HG02943 (cell line): Measurements from ENCODE around the gene SDC3.
"Not testable (repeated sequence)": the region's sequence is repeated elsewhere in the genome, so short reads cannot be mapped to it uniquely, and the experiment has no call there.

ENCODE experiments used
- ATAC-seq: cut with Tn5 transposase; IDR thresholded peaks from one replicate; pipeline ENCODE4 v1.9.1; 2021; ENCODE audit warnings: mild to moderate bottlenecking, low read depth, moderate library complexity; ENCODE audit not compliant: unreplicated experiment

Gene SDC3, protein sequence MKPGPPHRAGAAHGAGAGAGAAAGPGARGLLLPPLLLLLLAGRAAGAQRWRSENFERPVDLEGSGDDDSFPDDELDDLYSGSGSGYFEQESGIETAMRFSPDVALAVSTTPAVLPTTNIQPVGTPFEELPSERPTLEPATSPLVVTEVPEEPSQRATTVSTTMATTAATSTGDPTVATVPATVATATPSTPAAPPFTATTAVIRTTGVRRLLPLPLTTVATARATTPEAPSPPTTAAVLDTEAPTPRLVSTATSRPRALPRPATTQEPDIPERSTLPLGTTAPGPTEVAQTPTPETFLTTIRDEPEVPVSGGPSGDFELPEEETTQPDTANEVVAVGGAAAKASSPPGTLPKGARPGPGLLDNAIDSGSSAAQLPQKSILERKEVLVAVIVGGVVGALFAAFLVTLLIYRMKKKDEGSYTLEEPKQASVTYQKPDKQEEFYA

GRCh38 chr1:30908696-30909364 is at the start of gene SDC3:
Gene SDC3 (minus strand): TSS chr1:30908758. CDS start chr1:30908586, 172 bp downstream.
- ATAC-seq: no peak

- ATAC-seq: no peak
Measured at GRCh38 chr1:30957560-30958222, 49.1 kb upstream of the SDC3 start.

GRCh38 chr1:30955448-30956015 is 47.0 kb upstream of the SDC3 start:
- ATAC-seq: no peak

GRCh38 chr1:30953685-30954084 is 45.1 kb upstream of the SDC3 start:
- ATAC-seq: no peak

DNA sequence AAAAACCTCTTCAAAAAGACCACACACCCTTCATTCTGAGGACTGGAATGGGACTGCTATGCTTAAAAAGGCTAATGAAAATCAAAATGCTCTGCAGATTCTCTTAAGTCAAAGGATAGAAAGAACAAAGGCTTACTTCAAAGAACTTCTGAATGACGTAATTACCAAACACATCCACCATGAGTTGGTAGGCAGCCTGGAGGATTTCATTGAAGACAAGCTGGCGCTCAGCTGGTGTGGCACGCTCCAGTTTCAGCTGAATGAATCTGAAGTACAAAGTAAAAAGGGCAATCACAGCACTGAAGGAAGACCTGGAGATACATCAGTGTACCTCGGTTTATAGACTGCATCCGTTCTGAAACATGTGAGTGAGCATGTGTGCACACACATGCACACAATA is 43.5 kb upstream of the SDC3 start:
- no peak for ATAC-seq

GRCh38 chr1:30950700-30951099 is 42.1 kb upstream of the SDC3 start:
- ATAC-seq: no peak

- no peak for ATAC-seq
Measured at GRCh38 chr1:30950053-30950452, 41.5 kb upstream of the SDC3 start.

GRCh38 chr1:30949487-30949838 is 40.9 kb upstream of the SDC3 start:
- not testable (repeated sequence) for ATAC-seq

DNA sequence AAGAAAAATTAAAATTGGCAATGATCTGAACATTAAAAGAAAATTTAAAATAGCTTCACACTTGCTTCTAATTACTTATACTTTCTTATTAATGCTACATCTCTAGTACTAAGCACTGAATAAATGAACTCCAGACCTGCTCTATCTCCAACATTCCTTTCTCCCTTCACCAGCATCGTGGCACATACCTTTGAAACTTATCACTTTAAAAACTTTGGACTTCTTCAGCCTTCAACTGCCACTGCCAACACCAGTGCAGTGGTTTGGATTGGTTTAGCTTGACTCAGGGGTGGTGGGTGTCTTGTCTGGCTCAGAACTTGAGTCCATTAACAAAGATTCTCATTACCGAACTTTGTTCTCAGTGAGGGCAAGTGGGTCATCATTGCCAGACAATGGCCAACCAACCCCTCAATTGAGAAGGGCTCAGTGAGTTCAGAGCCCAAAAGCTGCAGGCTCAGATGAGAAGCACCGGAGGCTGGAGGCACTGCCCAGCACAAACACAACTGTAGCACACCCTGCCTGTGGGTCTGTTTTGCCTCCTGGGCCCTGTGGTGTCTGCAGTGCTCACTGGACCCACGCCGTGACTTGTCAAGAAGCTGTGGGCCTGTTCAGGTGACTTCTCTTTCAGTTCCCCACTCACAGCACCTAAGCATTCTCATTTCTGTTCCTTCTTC is 40.4 kb upstream of the SDC3 start:
- ATAC-seq: not testable (repeated sequence)

DNA sequence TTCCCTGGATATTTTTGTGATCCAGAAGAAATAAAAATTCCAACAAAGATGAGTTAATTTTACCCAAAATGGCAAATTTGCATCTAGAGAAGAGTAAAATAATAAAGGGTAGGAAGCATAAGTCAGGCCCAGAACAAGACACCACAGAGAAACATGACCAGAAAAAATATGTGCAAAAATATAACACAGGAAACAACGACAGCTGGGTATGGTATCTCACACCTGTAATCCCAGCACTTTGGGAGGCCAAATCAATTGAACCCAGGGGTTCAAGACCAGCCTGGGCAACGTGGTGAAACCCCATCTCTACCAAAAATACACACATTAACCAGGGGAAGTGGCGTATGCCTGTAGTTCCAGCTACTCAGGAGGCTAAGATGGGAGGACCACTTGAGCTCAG is 39.7 kb upstream of the SDC3 start:
- no peak for ATAC-seq

DNA sequence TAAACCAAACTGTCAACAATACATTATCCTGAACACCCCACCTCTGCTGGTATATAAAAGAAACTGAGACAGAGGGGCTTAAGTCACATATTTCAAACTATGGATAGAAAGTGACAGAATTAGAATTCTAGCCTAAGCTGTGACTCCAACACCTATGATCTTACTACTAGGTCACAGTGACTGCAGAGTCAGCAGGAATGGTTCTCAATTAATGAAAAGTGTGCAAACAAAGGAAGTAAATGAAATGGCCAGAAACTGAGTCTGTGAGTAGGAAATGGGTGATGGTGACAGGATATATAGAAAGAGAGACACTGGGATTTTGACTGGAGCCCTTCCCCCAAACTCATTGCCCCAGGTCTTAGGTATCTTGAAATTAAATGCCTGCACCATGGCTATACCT is 38.7 kb upstream of the SDC3 start:
- ATAC-seq: no peak

DNA sequence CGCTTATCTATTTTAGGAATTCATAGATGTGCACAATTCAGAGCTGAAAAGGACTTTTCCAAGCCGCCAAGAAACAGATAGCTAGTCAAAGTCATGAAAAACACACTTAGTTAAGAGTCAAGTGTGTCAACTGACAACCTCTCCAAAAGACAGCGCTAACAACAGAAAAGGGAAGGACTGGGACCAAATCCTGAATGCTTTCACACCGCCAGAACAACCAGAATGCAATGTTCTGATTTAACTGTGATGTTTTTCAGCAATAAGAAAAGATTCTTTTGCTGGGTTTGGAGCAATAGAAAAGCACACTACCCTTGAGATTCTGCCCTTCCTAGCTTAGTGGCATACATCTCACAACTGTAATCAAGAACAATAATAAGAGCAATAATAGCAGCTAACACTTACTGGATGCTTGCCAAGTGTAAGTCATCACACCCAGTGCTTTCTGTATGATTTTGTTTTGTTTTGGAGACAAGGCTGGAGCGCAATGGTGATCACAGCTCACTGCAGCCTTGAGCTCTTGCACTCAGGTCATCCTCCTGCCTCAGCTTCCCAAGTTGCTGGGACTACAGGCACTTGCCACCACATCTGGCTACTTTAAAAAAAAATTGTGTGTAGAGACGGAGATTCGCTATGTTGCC is 33.9 kb upstream of the SDC3 start:
- no peak for ATAC-seq

- ATAC-seq: no peak
Measured at GRCh38 chr1:30940541-30940940, 32.0 kb upstream of the SDC3 start.

DNA sequence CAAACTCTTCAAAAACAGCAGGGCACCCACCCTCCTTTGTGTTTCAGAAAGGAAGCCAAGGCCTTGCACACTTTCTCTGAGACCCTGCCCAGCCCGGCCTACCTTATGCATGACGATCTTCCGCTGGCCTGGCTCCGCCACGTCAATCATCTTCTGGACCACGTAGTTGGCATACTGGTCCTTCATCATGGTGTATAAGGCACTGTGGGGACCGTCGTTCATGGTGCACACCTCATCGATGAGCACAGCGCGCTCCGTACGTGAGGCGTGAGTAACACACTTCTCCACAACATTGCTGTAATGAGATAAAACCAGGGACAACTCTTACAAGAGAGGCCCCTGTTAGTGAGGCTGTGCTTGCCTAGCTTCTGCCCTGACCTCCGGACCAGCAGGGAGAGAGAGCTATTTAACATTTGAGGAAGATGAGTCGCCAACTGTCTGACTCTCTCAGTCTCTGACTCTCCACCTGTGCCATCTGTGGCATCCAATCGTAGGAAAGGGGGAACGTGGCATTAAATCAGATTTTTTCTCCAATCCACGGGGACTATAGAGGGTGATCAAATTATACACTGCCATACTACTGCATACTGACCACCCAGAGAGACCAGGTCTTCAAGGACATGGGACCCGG is 28.1 kb upstream of the SDC3 start:
- ATAC-seq: no peak

GRCh38 chr1:30935758-30936157 is 27.2 kb upstream of the SDC3 start:
- ATAC-seq: not testable (repeated sequence)

- no peak for ATAC-seq
Measured at GRCh38 chr1:30934613-30935012, 26.1 kb upstream of the SDC3 start.

DNA sequence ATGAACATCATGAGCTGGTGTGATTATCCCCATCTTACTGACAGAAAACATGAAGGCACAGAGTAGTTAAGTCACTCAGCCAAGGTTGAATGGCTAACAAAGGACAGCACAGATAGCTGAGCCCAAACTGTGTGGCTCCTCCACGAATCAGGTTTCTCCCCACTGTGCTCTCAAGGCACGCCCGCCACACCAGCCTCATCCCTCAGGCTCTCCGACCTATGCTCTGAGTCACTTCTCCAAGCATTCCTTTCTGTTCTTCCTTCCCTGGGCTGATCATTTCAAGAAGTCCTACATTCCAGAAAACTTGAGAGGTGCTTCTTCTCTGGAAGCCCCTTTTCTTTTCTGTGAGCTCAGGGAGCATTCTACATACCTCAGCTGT is 25.3 kb upstream of the SDC3 start:
- ATAC-seq: no peak

- ATAC-seq: no peak
Measured at GRCh38 chr1:30930631-30931173, 22.1 kb upstream of the SDC3 start.

GRCh38 chr1:30929944-30930525 is 21.5 kb upstream of the SDC3 start:
- no peak for ATAC-seq
